ENCODE results near the gene NCEH1.

- TF ChIP-seq GATA3 (IDR thresholded peaks at IDR 0.05; ENCODE audit: low read depth, low read length) (no peak), GATA2 (IDR thresholded peaks at IDR 0.05; ENCODE audit: low read depth, low read length) (no peak)
Observed at GRCh38 chr3:172749230-172749965, 38.5 kb upstream of the NCEH1 start.

All from SH-SY5Y (cell line).